Measurements from ENCODE around the gene GAB2. TPM values are rescaled to one million over a fixed set of nuclear protein-coding genes. Genes with fewer than 3 reads are reported as not detected.

GAB2 gene
- total RNA-seq, 1 experiment from 2014 or later = 3.3 TPM

DNA sequence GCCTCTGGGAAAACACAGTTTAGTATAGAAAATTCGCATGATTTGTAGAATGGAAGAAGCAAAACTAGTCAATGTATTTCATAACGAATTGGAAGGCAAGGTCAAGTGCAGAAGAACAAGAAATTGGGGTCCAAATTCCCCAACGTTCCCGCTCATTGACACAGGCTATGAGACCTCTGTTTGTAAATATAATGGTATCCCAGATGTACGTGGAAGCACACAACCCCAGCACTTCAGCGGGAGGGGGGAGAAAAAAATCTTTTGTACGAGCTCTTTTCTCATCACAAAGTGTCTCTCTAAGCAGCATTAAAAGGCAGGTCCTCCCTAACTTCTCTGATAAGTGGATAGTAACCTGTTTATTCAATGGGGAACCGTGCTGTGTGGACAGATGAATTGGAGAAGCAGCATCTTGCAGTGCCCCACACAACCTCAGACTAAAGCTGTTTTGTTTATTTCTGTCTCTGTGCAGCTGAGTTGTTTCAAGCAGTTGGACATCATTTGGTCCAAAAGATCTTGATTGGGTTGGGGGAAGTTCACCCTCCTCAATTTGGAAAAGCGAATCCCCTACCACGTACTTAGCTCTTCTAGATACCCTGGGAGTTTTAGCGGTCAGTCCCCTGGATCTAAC, 1.1 kb upstream of the GAB2 start:
- H2AFZ ChIP-seq (ENCODE audit: low read length) = no peak overlapping the region

More for the DNA sequence above, 1.1 kb upstream of the GAB2 start:
- no peaks in the 10 kb centered on the region for H3K36me3 Mint-ChIP-seq (ENCODE audit: insufficient read depth in 1 of 3, low read depth in 3 of 3)
- Histone ChIP-seq H4K5ac (ENCODE audit: insufficient read length, low read depth, low read length) (no peak overlapping the region), H3K23ac (ENCODE audit: insufficient read length, low read depth, low read length) (no peak overlapping the region), H2BK5ac (ENCODE audit: insufficient read length, low read length) (no peak overlapping the region), H3K23me2 (ENCODE audit: insufficient read length, low read depth, low read length, poor library complexity, severe bottlenecking) (peaks cover 15% of the 10 kb centered on the region), H4K8ac (replicated peaks; ENCODE audit: insufficient read length, low read depth, low read length) (no peak overlapping the region), H2BK12ac (ENCODE audit: insufficient read length, low read depth, low read length) (no peak overlapping the region), H4K91ac (ENCODE audit: insufficient read length, low read depth, low read length) (no peak overlapping the region), H3K79me1 (ENCODE audit: insufficient read depth, low read depth, low read length, poor library complexity, severe bottlenecking) (no peaks in the 10 kb centered on the region), H3K27ac (ENCODE audit: insufficient read length, low read depth, low read length) (no peak overlapping the region), H2BK120ac (ENCODE audit: low read depth, low read length, poor library complexity, severe bottlenecking) (no peak overlapping the region), H3K14ac (ENCODE audit: insufficient read depth, low read length) (no peak overlapping the region), H3K9ac (ENCODE audit: extremely low read depth, insufficient read length, low read length) (no peak overlapping the region), H3T11ph (ENCODE audit: low read length) (no peak overlapping the region), H2BK15ac (ENCODE audit: low read depth, low read length) (no peak overlapping the region), H3K4me1 (ENCODE audit: insufficient read depth, low read length) (peaks cover 2% of the 10 kb centered on the region; the same call in 1 of the 2 replicates), H4K20me1 (ENCODE audit: control insufficient read depth, insufficient read depth, insufficient read length) (peaks cover 2% of the 10 kb centered on the region), H2BK20ac (ENCODE audit: low read depth, low read length, poor library complexity, severe bottlenecking) (no peak overlapping the region), H3K79me2 (ENCODE audit: insufficient read depth, low read length) (no peaks in the 10 kb centered on the region), H3K27me3 (ENCODE audit: insufficient read depth, low read length) (peaks cover 5% of the 10 kb centered on the region), H3K4me2 (ENCODE audit: insufficient read depth, insufficient read length, low read length) (peak overlapping the region; percentile 97), H2AK5ac (ENCODE audit: insufficient read length, low read length) (no peak overlapping the region), H3K9me3 (ENCODE audit: control insufficient read depth, low read depth, low read length) (no peaks in the 10 kb centered on the region), H3K18ac (ENCODE audit: insufficient read length, low read depth, low read length) (no peak overlapping the region), H3K56ac (ENCODE audit: insufficient read length, low read depth, low read length) (no peak overlapping the region), H3K4ac (ENCODE audit: low read depth, low read length) (no peak overlapping the region)
- peak overlapping the region; percentile 73 to 85 for H3K4me3 Mint-ChIP-seq
- DNase-seq = no peak
- WGBS (ENCODE audit: extremely low coverage, insufficient read length, low lambda C conversion rate) = no CpG with 5 or more reads among the region's 11 CpGs
- H3K27ac Mint-ChIP-seq = peak overlapping the region in 1 of 3 experiments; percentile 4; a peak in 1 of 7 replicates
- H3K27me3 Mint-ChIP-seq (ENCODE audit: low read depth) = peaks cover 28% of the 10 kb centered on the region
- H3K4me1 Mint-ChIP-seq = peaks cover 27 to 30% of the 10 kb centered on the region in 2 experiments
- TF ChIP-seq, protein P1, sequence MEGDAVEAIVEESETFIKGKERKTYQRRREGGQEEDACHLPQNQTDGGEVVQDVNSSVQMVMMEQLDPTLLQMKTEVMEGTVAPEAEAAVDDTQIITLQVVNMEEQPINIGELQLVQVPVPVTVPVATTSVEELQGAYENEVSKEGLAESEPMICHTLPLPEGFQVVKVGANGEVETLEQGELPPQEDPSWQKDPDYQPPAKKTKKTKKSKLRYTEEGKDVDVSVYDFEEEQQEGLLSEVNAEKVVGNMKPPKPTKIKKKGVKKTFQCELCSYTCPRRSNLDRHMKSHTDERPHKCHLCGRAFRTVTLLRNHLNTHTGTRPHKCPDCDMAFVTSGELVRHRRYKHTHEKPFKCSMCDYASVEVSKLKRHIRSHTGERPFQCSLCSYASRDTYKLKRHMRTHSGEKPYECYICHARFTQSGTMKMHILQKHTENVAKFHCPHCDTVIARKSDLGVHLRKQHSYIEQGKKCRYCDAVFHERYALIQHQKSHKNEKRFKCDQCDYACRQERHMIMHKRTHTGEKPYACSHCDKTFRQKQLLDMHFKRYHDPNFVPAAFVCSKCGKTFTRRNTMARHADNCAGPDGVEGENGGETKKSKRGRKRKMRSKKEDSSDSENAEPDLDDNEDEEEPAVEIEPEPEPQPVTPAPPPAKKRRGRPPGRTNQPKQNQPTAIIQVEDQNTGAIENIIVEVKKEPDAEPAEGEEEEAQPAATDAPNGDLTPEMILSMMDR (conservative IDR thresholded peaks at IDR 0.05) = no peak
- no peaks in the 10 kb centered on the region for H3K9me3 Mint-ChIP-seq

Data from H9 (cell line).